Measurements from ENCODE around the gene SLC16A12.

Gene SLC16A12

GRCh38 chr10:89382757-89383156, 152.6 kb downstream of the SLC16A12 start:
- TF ChIP-seq EZH2 (IDR thresholded peaks at IDR 0.05; ENCODE audit: borderline replicate concordance, low read length) (no peak), CTCF (IDR thresholded peaks at IDR 0.05; ENCODE audit: low read length) (no peak)
- H3K9me3 ChIP-seq (ENCODE audit: low read length), result no peaks in the 10 kb centered on the region
- H3K9ac ChIP-seq (ENCODE audit: low read length), result no peak overlapping the region

More at GRCh38 chr10:89382757-89383156, 152.6 kb downstream of the SLC16A12 start:
- Histone ChIP-seq H3K79me2 (ENCODE audit: insufficient read depth, low read length) (no peaks in the 10 kb centered on the region), H3K4me3 (ENCODE audit: low read depth, low read length, poor library complexity, severe bottlenecking) (no peak overlapping the region), H3K4me1 (ENCODE audit: insufficient read depth, low read length, severe bottlenecking) (no peaks in the 10 kb centered on the region), H3K27ac (ENCODE audit: low read depth, low read length, poor library complexity, severe bottlenecking) (no peak overlapping the region), H3K4me2 (ENCODE audit: low read length) (no peak overlapping the region), H3F3A (ENCODE audit: insufficient read depth, low read length) (no peaks in the 10 kb centered on the region), H3K36me3 (ENCODE audit: insufficient read depth, low read length) (no peaks in the 10 kb centered on the region), H2AFZ (ENCODE audit: low read length) (no peak overlapping the region), H3K9me2 (ENCODE audit: low read depth, low read length) (no peaks in the 10 kb centered on the region), H4K20me1 (ENCODE audit: insufficient read depth, low read length) (no peaks in the 10 kb centered on the region), H3K27me3 (ENCODE audit: insufficient read depth, low read length) (no peaks in the 10 kb centered on the region)

All from OCI-LY1 (cell line).